Activated B cell treated with CpG ODN at 0.5 μM for 24 hours (primary cell): Measurements from ENCODE around the gene TMEM132D. TPM values are rescaled to one million over a fixed set of nuclear protein-coding genes. Genes with fewer than 3 reads are reported as not detected.

Source experiments
- ATAC-seq: fragments of 200-7000 bp; cut with Tn5 transposase; one replicate; pipeline ENCODE4 v1.10.0; 2021; ENCODE audit warnings: low read depth, mild to moderate bottlenecking, moderate library complexity
- CTCF ChIA-PET: fragments of 350-600 bp; sonication (Branson Sonifier 250); formaldehyde crosslinking; loops from one replicate; lab custom pipeline; 2021; ENCODE audit warnings: antibody characterized with exemption; lab: Charles Lee
- POLR2A ChIA-PET: fragments of 350-600 bp; sonication (Branson Sonifier 250); formaldehyde crosslinking; loops from one replicate; lab custom pipeline; 2021; ENCODE audit warnings: antibody characterized with exemption; lab: Charles Lee
- DNase-seq: peaks from one replicate; pipeline ENCODE4 v3.0.0; 2022
- H3K27ac Mint-ChIP-seq: one replicate; pipeline ENCODE4 v1.8.0; 2020; ENCODE audit warnings: mixed read lengths
- H3K27me3 Mint-ChIP-seq: one replicate; pipeline ENCODE4 v1.8.0; 2021; ENCODE audit warnings: mixed read lengths
- H3K36me3 Mint-ChIP-seq: one replicate; pipeline ENCODE4 v1.8.0; 2021; ENCODE audit warnings: low read depth, mixed read lengths
- H3K4me1 Mint-ChIP-seq: one replicate; pipeline ENCODE4 v1.8.0; 2021; ENCODE audit warnings: mixed read lengths
- H3K4me3 Mint-ChIP-seq: one replicate; pipeline ENCODE4 v1.8.0; 2020; ENCODE audit warnings: mild to moderate bottlenecking, mixed read lengths
- H3K9me3 Mint-ChIP-seq: one replicate; pipeline ENCODE4 v1.8.0; 2020; ENCODE audit warnings: mixed read lengths
- CTCF ChIP-seq: fragments of 200-600 bp; IDR thresholded peaks from one replicate; pipeline ENCODE4 v1.8.0; 2022; ENCODE audit warnings: antibody characterized with exemption, mild to moderate bottlenecking
- intact Hi-C: fragments of 100-400 bp; cut with micrococcal nuclease; formaldehyde crosslinking; loops from one replicate; pipeline ENCODE4 v1.15.1; 2024
- total RNA-seq: library from RNA; stranded (reverse); gene quantifications from 2 replicates; pipeline ENCODE4 v1.2.3, GENCODE V29; 2022

The TMEM132D gene
- total RNA-seq, 1 donor from 2014 or later: not detected

DNA sequence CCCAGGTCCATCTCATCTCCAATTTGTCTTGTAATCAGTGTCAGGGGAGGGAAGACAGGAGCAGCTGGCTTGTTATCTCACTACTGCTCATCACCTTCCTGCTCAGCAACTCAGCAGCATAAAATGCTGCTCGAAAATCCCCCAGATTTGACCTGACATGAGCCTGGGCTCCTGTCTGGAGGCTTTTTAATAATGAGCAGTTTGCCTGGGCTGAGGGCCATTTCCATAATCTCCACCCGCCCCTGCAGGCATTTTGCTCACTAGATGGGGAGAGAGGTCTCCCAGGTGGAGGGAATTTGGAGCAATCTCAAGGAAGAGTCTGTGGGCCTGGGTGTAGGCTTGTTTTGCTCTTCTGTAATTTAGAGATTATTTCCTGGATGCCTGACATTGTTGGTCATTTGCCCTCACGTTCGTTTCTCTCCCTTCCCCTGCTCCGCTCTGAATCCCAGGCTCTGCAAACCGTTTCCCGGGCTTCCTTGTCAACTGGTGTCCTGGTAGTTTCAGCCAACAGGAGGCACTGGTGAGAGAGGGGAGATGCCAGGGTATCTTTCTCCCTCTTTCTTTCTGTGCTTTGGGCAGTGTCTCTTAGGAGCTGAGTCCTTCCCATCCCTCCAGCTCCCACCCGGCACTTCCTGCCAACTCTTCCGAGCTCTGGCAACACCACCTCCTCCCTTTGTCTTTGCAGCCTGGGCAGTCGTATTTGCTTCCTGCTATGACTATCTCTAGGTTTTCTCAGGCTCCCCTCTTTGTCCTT lies 751.3 kb downstream of the TMEM132D start:
- ChIA-PET POLR2A (no interaction called here), CTCF (no interaction called here)
- no peaks in the 10 kb centered on the region for H3K27me3 Mint-ChIP-seq
- no peak for TF ChIP-seq CTCF
- intact Hi-C loops: no loop called here
- DNase-seq (no peak), ATAC-seq (no peak)
- no peak overlapping the region for H3K4me3 Mint-ChIP-seq
- H3K4me1 Mint-ChIP-seq: no peaks in the 10 kb centered on the region
- H3K9me3 Mint-ChIP-seq: no peaks in the 10 kb centered on the region
- no peaks in the 10 kb centered on the region for H3K36me3 Mint-ChIP-seq
- H3K27ac Mint-ChIP-seq: no peak overlapping the region

- no peaks in the 10 kb centered on the region for H3K36me3 Mint-ChIP-seq
- no peaks in the 10 kb centered on the region for H3K9me3 Mint-ChIP-seq
- ATAC-seq: no peak
Measured at GRCh38 chr12:129150721-129151120, 753.1 kb downstream of the TMEM132D start.

GRCh38 chr12:129145381-129145780 lies 758.4 kb downstream of the TMEM132D start:
- ChIA-PET POLR2A (no interaction called here), CTCF (no interaction called here)
- ATAC-seq (no peak), DNase-seq (no peak)
- Mint-ChIP-seq H3K4me1 (no peaks in the 10 kb centered on the region), H3K9me3 (no peaks in the 10 kb centered on the region), H3K36me3 (no peaks in the 10 kb centered on the region), H3K27ac (no peak overlapping the region), H3K27me3 (no peaks in the 10 kb centered on the region), H3K4me3 (no peak overlapping the region)
- intact Hi-C loops: no loop called here
- no peak for TF ChIP-seq CTCF

More at GRCh38 chr12:129150721-129151120, 753.1 kb downstream of the TMEM132D start:
- DNase-seq: no peak
- H3K27me3 Mint-ChIP-seq: no peaks in the 10 kb centered on the region
- no peaks in the 10 kb centered on the region for H3K4me1 Mint-ChIP-seq
- H3K4me3 Mint-ChIP-seq: no peak overlapping the region
- H3K27ac Mint-ChIP-seq: no peak overlapping the region
- intact Hi-C loops: no loop called here
- POLR2A ChIA-PET: no interaction called here
- TF ChIP-seq CTCF: no peak
- CTCF ChIA-PET: no interaction called here

- ATAC-seq (no peak), DNase-seq (no peak)
- ChIA-PET CTCF (no interaction called here), POLR2A (no interaction called here)
- Mint-ChIP-seq H3K36me3 (no peaks in the 10 kb centered on the region), H3K4me1 (no peaks in the 10 kb centered on the region), H3K9me3 (no peaks in the 10 kb centered on the region), H3K27ac (no peak overlapping the region), H3K27me3 (no peaks in the 10 kb centered on the region), H3K4me3 (no peak overlapping the region)
- intact Hi-C loops: no loop called here
- TF ChIP-seq CTCF: no peak
Measured at GRCh38 chr12:129138776-129139175, 765.0 kb downstream of the TMEM132D start.

- no peak overlapping the region for H3K4me3 Mint-ChIP-seq
- TF ChIP-seq CTCF: no peak
- DNase-seq (no peak), ATAC-seq (no peak)
- H3K4me1 Mint-ChIP-seq: no peaks in the 10 kb centered on the region
- ChIA-PET CTCF (no interaction called here), POLR2A (no interaction called here)
- H3K9me3 Mint-ChIP-seq: no peaks in the 10 kb centered on the region
- no peaks in the 10 kb centered on the region for H3K27me3 Mint-ChIP-seq
- no peaks in the 10 kb centered on the region for H3K36me3 Mint-ChIP-seq
- no peak overlapping the region for H3K27ac Mint-ChIP-seq
- intact Hi-C loops: no loop called here
Measured at GRCh38 chr12:129136694-129137325, 767.0 kb downstream of the TMEM132D start.
